ENCODE results near the gene TIMP3.
"Not testable (repeated sequence)": the region's sequence is repeated elsewhere in the genome, so short reads cannot be mapped to it uniquely, and the experiment has no call there.

Gene TIMP3

DNA sequence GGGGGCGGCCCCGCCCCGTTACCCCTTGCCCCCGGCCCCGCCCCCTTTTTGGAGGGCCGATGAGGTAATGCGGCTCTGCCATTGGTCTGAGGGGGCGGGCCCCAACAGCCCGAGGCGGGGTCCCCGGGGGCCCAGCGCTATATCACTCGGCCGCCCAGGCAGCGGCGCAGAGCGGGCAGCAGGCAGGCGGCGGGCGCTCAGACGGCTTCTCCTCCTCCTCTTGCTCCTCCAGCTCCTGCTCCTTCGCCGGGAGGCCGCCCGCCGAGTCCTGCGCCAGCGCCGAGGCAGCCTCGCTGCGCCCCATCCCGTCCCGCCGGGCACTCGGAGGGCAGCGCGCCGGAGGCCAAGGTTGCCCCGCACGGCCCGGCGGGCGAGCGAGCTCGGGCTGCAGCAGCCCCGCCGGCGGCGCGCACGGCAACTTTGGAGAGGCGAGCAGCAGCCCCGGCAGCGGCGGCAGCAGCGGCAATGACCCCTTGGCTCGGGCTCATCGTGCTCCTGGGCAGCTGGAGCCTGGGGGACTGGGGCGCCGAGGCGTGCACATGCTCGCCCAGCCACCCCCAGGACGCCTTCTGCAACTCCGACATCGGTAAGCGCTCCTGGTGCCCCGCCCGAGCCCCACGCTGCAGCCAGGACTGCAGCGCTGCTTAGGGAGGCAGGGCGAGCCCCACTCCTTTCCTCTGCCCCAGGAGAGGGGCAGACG, at the start of gene TIMP3:
TSS of gene TIMP3 (plus strand) at position 169 of the 700 bp plus-strand sequence. CDS start at position 466, 297 bp downstream.
- DNase-seq = no peak

- DNase-seq = no peak
Observed at GRCh38 chr22:32752326-32752725, 49.2 kb upstream of the TIMP3 start.

- no peak for DNase-seq
Observed at GRCh38 chr22:32752816-32753520, 48.5 kb upstream of the TIMP3 start.

DNA sequence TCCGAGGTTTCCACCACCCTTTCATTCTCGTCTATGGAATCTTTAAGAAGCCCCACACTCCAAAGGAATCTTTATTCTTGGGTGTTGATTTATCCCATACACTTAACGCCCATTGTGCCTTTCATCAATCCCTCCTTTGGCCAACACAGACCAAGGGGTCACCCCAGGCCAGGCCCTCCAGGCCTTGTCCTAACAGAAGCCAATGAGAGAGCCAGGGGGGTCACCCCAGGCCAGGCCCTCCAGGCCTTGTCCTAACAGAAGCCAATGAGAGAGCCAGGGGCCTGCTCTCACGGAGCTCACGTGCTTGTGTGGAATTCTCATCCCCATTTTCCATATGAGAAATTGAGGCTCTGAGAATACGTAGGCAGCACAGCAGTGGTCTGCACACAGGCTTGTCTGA, 47.9 kb upstream of the TIMP3 start:
- no peak for DNase-seq

DNA sequence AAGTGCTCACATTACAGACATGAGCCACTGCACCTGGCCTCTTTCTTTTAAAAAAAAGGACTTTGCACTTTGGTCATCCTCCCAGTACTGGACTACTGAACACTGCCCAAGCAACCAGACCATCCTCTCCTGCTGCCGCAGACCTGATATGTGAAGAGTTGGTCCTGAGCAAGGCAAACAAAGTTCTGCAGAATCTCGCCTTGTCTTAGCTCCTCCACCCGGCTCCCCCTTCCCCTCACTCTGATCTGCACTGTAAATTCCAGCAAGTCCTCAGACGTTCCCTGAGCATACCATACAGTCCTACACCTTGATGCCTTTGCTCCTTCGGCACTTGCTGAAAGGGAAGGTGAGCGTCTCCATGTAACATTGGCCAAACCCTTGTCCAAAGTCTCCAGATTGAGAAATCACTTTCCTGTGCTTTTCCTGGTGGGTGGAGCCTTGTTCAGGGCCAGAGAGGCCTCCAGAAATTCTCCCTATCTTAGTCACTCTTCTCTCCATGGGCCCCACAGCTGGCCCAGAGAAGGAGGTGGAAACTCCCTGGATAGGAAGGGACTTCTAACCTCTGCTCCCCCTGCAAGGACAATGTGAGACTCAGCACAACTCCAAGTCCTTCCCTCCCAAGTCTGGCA, 47.0 kb upstream of the TIMP3 start:
- DNase-seq = no peak

DNA sequence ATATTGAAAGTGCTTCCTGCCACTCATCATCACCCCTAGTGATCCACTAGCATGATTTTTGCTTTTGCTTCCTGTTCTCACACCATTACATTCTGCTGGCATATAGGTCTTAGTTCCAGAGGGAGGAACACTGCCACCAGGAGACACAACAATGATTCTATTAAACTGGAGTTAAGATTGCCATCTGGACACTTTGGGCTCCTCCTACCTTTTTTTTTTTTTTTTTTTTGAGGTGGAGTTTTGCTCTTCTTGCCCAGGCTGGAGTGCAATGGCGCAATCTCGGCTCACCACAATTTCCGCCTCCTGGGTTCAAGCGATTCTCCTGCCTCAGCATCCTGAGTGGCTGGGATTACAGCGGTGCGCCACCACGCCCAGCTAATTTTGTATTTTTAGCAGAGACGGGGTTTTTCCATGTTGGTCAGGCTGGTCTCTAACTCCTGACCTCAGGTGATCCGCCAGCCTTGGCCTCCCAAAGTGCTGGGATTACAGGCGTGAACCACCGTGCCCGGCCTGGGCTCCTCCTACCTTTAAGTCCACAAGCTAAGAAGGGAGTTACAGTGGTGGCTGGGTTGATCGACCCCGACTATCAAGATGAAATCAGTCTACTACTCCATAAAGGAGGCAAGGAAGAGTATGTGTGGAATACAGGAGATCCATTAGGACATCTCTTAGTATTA, 44.3 kb upstream of the TIMP3 start:
- DNase-seq = not testable (repeated sequence)

GRCh38 chr22:32758866-32759385, 42.6 kb upstream of the TIMP3 start:
- DNase-seq = no peak

- DNase-seq = no peak
Observed at GRCh38 chr22:32760396-32760795, 41.1 kb upstream of the TIMP3 start.

DNA sequence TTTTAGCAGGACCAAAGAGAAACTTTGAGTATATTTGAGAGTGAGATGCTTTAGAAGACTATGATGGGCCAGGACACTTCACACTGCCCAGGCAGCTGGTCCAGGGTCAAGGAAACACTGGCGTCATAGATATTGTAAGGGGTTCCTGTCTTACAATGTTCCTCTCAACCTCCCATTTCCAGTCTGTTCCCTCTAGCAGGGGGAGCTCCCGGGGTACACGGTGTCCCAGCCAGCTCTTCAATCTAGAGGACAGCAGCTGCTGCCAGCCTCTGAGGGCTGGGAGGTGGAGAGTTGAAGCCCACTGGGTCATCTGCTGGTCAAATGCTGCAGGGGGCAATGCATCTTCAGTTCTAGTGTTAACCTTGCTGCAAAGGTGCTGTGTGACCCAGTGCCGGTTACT, 40.7 kb upstream of the TIMP3 start:
- no peak for DNase-seq

GRCh38 chr22:32761251-32761903, 40.1 kb upstream of the TIMP3 start:
- no peak for DNase-seq

- DNase-seq = no peak
Observed at GRCh38 chr22:32764330-32765131, 37.0 kb upstream of the TIMP3 start.

DNA sequence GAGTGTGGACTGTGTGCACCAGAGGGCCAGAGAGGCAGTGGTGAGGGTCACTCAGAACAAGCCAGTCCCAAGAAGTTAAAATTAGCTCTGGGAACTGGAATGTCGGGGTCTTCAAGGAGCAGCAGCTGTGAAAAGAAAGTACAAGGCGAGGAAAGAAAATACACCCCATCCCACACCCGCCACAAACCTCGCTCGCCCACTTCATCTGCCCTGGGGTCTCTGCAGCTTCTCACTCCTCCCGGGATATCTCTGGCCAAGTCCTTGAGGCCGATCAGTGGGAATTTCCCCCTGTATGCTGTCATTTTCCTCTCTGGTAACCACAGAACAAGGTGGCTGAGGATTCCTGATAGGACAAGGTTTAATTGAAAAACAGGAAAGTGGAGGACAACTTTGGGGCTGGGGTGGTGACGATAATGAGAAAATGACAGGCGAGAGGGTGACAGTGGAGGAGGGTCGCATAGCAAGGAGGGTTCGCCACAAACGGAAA, 36.3 kb upstream of the TIMP3 start:
- DNase-seq = no peak

DNA sequence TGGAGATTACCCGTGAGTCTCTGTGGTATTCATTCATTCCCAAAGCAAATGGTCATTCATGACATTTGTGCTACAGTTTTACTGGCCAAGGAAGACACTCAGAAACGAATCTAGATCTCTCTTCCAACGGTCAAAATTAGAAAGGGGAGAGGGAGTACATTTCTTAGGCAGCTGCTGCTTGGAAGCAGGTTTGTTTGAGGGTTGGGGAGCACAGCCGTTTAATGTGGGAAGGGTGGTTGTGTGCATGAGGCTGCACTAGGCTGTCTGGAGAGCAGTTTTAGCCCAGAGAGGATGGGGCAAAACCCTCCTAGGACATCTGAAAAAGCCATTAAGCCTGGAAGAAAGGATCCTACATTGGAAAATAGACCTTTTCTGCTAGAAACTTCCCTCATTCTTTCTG, 29.7 kb upstream of the TIMP3 start:
- no peak for DNase-seq

GRCh38 chr22:32775957-32776356, 25.5 kb upstream of the TIMP3 start:
- no peak for DNase-seq

DNA sequence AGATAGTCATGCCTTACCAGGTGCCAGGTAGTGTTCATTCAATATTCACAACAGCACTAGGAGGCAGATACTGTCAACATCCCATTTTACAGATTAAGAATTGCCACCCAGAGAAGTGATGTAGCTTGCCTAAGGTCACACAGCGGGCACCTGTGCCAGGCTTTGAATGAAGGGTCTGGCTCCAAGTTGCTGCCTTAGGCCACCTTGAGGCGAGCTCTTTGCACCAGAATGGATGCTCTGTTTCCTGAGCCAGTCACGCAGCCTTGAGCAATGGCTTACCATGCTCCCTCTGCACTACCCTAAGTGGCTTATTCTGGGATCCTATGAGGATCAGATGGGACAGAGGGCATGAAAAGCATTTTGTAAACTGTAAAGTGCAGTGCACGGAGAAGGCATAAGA, 25.1 kb upstream of the TIMP3 start:
- no peak for DNase-seq

- no peak for DNase-seq
Observed at GRCh38 chr22:32776802-32777201, 24.7 kb upstream of the TIMP3 start.

- DNase-seq = no peak
Observed at GRCh38 chr22:32777987-32778386, 23.5 kb upstream of the TIMP3 start.

GRCh38 chr22:32780726-32781310, 20.7 kb upstream of the TIMP3 start:
- no peak for DNase-seq

GRCh38 chr22:32781695-32782094, 19.8 kb upstream of the TIMP3 start:
- DNase-seq = no peak

DNA sequence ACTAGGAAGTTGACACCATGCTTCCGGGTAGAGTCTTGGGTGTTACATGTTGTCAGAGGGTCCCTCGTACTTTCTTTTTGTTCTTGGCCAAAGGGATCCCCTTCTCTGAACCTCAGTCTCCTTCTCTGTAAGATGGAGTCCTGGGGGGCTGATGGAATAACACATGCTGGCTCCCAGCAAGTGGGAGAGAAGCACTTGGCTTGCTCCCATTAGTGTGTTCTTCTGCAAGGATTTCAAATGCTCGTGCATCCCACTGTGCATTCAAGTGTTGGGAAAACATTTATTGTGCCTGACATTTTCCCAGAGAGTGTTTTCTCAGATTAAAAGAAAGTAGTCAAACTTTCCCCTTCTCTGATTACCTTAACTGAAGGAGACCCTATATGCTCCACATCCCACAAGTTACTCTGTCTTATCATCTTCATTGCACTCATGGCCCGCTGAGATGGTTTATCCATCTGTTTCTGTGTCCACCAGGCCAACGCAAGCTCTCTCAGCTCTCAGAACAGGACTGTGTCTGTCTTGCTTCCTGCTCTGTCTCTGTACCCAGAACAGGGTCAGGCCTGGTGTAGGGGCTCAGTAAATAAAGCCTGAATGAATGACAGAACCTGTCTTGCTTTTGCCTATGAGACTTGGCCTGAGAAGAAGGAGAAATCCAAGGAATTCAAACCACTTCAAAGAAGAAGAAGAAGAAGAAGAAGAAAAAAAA, 16.0 kb upstream of the TIMP3 start:
- no peak for DNase-seq

GRCh38 chr22:32786027-32786418, 15.5 kb upstream of the TIMP3 start:
- DNase-seq = no peak

All from SHP77 treated with DMSO at 0.1 percent for 48 hours (cell line).